ENCODE measurements around the gene RAN. TPM values are rescaled to one million over a fixed set of nuclear protein-coding genes. Genes with fewer than 3 reads are reported as not detected.

The RAN gene
- total RNA-seq, 4 donors from 2014 or later: 88.3 to 161 (median 148) TPM

- no peak overlapping the region for H3K4me3 ChIP-seq (ENCODE audit: low read depth, poor library complexity, severe bottlenecking)
- intact Hi-C loops (cut with DNase I; ENCODE audit: low total_unique reads): no loop called here
- no peak for TF ChIP-seq POLR2A (IDR thresholded peaks at IDR 0.05)
- TF ChIP-seq, protein P1, sequence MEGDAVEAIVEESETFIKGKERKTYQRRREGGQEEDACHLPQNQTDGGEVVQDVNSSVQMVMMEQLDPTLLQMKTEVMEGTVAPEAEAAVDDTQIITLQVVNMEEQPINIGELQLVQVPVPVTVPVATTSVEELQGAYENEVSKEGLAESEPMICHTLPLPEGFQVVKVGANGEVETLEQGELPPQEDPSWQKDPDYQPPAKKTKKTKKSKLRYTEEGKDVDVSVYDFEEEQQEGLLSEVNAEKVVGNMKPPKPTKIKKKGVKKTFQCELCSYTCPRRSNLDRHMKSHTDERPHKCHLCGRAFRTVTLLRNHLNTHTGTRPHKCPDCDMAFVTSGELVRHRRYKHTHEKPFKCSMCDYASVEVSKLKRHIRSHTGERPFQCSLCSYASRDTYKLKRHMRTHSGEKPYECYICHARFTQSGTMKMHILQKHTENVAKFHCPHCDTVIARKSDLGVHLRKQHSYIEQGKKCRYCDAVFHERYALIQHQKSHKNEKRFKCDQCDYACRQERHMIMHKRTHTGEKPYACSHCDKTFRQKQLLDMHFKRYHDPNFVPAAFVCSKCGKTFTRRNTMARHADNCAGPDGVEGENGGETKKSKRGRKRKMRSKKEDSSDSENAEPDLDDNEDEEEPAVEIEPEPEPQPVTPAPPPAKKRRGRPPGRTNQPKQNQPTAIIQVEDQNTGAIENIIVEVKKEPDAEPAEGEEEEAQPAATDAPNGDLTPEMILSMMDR (IDR thresholded peaks at IDR 0.05): no peak
- 74 to 82% methylated on average over 4 of the region's 4 CpGs for WGBS, 2 donors
- no peak for DNase-seq (ENCODE audit: low spot score in 2 of 2)
These were observed 3.5 kb upstream of the RAN start for GRCh38 chr12:130868412-130868811.

DNA sequence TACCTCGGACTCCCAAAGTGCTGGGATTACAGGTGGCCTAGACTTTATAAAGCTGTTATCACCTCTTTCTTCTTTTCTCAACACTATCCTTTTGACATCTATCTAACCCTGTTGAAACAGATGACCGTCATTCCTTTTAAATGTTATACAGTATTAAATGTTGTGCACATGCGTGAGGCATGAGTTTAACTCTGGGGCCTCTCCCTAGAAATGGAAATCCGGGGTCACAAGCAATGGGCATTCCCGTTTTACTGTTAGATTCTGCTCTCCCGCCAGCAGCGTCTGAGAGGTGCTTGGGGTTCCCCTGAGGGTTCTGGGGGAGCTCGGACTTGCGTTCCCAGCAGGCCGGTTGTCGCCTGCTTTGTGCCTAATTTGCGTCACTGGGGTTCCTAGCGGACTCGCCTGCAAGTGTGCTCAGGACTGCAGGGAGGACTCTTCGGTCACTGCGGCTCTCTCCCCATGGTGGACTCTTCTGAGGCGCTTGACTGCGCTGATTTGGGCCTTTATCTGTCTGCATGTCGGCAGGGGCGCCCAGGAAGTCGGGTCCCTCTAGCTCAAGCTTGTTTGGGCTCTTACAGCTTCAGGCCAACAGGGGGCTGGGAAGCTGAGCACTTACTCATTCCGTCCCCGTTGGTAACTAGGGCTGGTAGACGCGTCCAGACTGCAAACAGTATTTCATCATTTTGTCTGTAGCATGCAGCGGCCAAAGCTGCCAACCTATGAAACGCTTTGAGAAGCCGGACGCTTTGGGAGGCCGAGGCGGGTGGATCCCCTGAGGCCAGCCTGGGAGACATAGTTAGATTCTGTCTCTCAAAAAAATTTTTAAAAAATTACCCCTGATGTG lies 1.2 kb upstream of the RAN start:
- WGBS, 2 donors: 29 to 46% methylated on average over 28 to 31 of the region's 31 CpGs
- no peak overlapping the region for H3K4me3 ChIP-seq (ENCODE audit: low read depth, poor library complexity, severe bottlenecking)
- DNase-seq (ENCODE audit: low spot score in 2 of 2): peak; percentile 63 to 94
- intact Hi-C loops (cut with DNase I; ENCODE audit: low total_unique reads): no loop called here
- no peak for TF ChIP-seq POLR2A (IDR thresholded peaks at IDR 0.05)
- TF ChIP-seq, protein P1 (IDR thresholded peaks at IDR 0.05): peak in 1 of 3 donors; percentile 13

DNA sequence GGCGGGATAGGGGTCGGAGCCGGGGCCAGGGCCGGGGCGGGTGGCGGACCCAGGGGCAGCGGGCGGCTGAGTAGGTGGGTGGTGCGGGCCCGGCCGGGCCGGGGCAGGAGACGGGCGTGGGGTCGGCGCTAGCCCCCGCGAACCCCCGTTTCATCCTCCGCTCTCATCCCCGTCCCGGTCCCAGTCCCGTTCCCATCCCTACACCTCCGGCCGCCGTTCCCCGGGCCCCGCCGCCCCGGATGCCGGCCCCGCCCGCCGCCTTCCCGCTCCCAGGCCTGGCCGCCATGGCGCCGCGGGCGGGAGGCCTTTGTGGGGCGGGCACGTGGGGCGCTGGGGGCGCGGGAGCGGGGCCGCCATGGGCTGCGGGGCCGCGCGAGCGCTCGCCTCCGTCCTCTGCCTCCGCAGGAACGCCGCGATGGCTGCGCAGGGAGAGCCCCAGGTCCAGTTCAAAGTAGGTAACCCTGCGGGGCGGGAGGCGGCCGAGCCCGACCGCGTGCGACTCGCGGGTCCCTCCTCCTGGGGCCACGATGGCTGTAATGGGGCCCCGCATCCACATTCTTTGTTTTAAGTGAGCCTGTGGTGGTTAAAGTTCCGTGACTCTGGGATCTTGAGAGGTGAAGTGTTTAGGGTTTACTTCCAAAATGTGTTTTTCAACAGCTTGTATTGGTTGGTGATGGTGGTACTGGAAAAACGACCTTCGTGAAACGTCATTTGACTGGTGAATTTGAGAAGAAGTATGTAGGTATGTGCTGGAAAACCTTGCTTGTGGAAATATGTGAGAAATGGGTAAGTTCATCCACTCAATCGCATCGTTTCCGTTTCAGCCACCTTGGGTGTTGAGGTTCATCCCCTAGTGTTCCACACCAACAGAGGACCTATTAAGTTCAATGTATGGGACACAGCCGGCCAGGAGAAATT lies 572 bp downstream of the RAN start:
- 1 to 4% methylated on average over 26 to 43 of the region's 79 CpGs for WGBS, 2 donors
- peak overlapping the region; percentile 68 for H3K4me3 ChIP-seq (ENCODE audit: low read depth, poor library complexity, severe bottlenecking)
- TF ChIP-seq POLR2A (IDR thresholded peaks at IDR 0.05): no peak
- DNase-seq (ENCODE audit: low spot score in 2 of 2): no peak
- intact Hi-C loops (cut with DNase I; ENCODE audit: low total_unique reads): no loop called here

GRCh38 chr12:130873106-130873795 lies 1.4 kb downstream of the RAN start:
- no peak for DNase-seq (ENCODE audit: low spot score in 2 of 2)
- intact Hi-C loops (cut with DNase I; ENCODE audit: low total_unique reads): no loop called here
- no peak for TF ChIP-seq POLR2A (IDR thresholded peaks at IDR 0.05)
- TF ChIP-seq, protein P1 (IDR thresholded peaks at IDR 0.05): no peak
- no peak overlapping the region for H3K4me3 ChIP-seq (ENCODE audit: low read depth, poor library complexity, severe bottlenecking)
- 33 to 46% methylated on average over 4 of the region's 4 CpGs for WGBS, 2 donors

GRCh38 chr12:130873825-130874224 lies 2.0 kb downstream of the RAN start:
- no peak for DNase-seq (ENCODE audit: low spot score in 2 of 2)
- TF ChIP-seq, protein P1 (IDR thresholded peaks at IDR 0.05): no peak
- no peak for TF ChIP-seq POLR2A (IDR thresholded peaks at IDR 0.05)
- WGBS, 2 donors: 82 to 85% methylated on average over 4 of the region's 4 CpGs
- intact Hi-C loops (cut with DNase I; ENCODE audit: low total_unique reads): no loop called here
- H3K4me3 ChIP-seq (ENCODE audit: low read depth, poor library complexity, severe bottlenecking): no peak overlapping the region
